Mesothelial cell of epicardium (in vitro differentiated cells): ENCODE measurements around the gene ETS2. TPM values are rescaled to one million over a fixed set of nuclear protein-coding genes. Genes with fewer than 3 reads are reported as not detected.
A peak's percentile ranks its signal among the peaks of the same experiment; 100 is the strongest.

ENCODE experiments used
- DNase-seq, 2 experiments: peaks; one replicate each; pipeline ENCODE4 v3.0.0; 2021; ENCODE audit warnings: low spot score in 2 of 2; ENCODE audit not compliant: unreplicated experiment in 2 of 2
- H3K27ac Mint-ChIP-seq: 2 replicates; pipeline ENCODE4 v1.8.0; 2021; ENCODE audit warnings: mixed read lengths
- H3K27me3 Mint-ChIP-seq: 2 replicates; pipeline ENCODE4 v1.8.0; 2021; ENCODE audit warnings: low read depth, mixed read lengths
- H3K36me3 Mint-ChIP-seq: 2 replicates; pipeline ENCODE4 v1.8.0; 2021; ENCODE audit warnings: mixed read lengths
- H3K4me1 Mint-ChIP-seq: 2 replicates; pipeline ENCODE4 v1.8.0; 2021; ENCODE audit warnings: mixed read lengths
- H3K4me3 Mint-ChIP-seq: 2 replicates; pipeline ENCODE4 v1.8.0; 2021; ENCODE audit warnings: mild to moderate bottlenecking, moderate library complexity, mixed read lengths
- H3K9me3 Mint-ChIP-seq: 2 replicates; pipeline ENCODE4 v1.8.0; 2021; ENCODE audit warnings: mixed read lengths
- total RNA-seq: library from RNA; stranded (reverse); gene quantifications from 3 replicates; pipeline ENCODE4 v1.2.1, GENCODE V29; 2021
- TF ChIP-seq, protein P1 (sequence below): fragments of 200-600 bp; sonication (generic); IDR thresholded peaks from one replicate; pipeline ENCODE4 v1.5.0; 2021; ENCODE audit warnings: antibody characterized with exemption; ENCODE audit not compliant: unreplicated experiment

Gene ETS2
- total RNA-seq, 1 donor from 2014 or later: 30.5 TPM

DNA sequence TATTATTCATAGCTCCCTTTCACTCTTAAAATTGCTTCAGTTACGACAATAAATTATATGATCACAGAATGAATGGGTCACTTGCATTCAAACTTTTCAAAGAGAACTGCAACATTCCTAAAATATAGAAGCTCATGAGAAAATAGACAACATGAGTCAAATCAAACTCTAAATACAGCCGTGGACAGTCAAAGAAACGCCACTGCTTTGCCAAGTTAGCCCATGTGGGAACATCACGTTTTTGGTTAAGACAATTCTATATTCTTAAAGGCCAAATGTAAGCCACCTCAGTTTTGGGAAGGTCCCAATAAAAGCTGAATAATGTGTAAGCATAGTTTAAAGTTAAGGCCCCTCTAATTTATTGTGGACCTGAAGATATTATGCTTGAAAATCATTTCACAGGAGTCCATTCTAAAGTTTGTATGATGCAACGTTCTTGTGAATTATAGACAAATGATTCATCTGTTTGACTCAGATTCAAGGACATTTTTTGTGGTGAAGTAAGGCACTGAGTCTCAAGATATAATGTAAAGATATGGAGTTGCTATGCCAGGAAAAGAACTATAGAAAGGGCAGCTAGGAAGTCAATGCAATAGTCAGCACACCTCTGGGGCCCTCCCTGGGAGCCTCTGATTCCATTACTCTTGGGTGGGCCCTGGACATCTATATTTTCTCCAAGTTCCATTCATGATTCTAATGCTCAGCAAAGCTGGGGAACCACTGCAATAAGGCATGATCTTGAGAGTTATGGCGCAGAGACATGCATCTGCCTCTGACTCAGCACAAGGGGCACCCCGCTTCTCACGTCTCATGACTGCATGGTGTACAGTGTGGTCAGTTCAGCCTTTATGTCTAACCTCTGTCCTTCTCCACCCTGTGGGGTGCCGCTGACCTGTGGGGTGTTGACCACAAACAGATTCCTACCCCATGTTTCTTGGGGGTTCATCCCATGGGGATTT is 33.9 kb downstream of the ETS2 start:
- Mint-ChIP-seq H3K27me3 (no peaks in the 10 kb centered on the region), H3K27ac (no peak overlapping the region), H3K36me3 (no peaks in the 10 kb centered on the region), H3K4me1 (no peaks in the 10 kb centered on the region), H3K4me3 (no peak overlapping the region), H3K9me3 (peaks cover 2% of the 10 kb centered on the region)
- no peak for DNase-seq
- TF ChIP-seq, protein P1, sequence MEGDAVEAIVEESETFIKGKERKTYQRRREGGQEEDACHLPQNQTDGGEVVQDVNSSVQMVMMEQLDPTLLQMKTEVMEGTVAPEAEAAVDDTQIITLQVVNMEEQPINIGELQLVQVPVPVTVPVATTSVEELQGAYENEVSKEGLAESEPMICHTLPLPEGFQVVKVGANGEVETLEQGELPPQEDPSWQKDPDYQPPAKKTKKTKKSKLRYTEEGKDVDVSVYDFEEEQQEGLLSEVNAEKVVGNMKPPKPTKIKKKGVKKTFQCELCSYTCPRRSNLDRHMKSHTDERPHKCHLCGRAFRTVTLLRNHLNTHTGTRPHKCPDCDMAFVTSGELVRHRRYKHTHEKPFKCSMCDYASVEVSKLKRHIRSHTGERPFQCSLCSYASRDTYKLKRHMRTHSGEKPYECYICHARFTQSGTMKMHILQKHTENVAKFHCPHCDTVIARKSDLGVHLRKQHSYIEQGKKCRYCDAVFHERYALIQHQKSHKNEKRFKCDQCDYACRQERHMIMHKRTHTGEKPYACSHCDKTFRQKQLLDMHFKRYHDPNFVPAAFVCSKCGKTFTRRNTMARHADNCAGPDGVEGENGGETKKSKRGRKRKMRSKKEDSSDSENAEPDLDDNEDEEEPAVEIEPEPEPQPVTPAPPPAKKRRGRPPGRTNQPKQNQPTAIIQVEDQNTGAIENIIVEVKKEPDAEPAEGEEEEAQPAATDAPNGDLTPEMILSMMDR: no peak

DNA sequence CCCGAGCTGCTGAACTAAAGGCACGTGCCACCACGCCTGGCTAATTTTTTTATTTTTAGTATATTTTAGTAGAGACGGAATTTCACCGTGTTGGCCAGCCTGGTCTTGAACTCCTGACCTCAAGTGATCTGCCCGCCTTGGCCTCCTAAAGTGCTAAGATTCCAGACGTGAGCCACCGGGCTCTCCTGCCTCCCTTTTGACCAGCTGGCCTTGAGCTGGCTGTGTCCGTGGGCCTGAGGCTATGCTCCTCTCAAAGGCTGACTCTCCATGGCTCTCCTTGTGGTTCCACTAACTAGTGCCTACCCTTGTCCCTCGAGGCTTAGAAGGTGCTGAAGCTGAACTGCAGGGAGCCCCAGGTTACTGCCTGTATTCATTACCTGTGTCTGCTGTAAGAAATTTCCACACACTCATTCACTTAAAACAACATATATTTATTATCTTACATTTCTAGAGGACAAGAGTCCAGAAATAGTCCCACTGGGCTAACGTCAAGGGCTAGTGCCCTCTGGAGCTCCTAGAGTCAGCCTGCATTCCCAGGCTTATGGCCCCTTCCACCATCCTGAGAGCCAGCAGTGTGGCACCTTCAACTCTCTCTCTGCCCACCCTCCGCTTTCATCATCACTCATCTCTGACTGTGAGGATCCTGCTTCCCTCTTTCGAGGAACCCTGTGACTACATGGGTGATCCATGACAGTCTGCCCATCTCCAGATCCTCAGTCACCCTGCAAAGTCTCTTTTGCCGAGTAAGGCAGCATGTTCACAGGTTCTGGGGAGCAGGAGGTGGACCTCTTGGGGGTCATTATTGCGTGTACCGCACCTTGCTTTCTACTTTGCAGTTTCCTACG is 34.9 kb downstream of the ETS2 start:
- no peak overlapping the region for H3K4me3 Mint-ChIP-seq
- H3K4me1 Mint-ChIP-seq: no peaks in the 10 kb centered on the region
- no peak overlapping the region for H3K27ac Mint-ChIP-seq
- TF ChIP-seq, protein P1: no peak
- no peak for DNase-seq
- H3K27me3 Mint-ChIP-seq: no peaks in the 10 kb centered on the region
- H3K9me3 Mint-ChIP-seq: peaks cover 8% of the 10 kb centered on the region
- no peaks in the 10 kb centered on the region for H3K36me3 Mint-ChIP-seq

DNA sequence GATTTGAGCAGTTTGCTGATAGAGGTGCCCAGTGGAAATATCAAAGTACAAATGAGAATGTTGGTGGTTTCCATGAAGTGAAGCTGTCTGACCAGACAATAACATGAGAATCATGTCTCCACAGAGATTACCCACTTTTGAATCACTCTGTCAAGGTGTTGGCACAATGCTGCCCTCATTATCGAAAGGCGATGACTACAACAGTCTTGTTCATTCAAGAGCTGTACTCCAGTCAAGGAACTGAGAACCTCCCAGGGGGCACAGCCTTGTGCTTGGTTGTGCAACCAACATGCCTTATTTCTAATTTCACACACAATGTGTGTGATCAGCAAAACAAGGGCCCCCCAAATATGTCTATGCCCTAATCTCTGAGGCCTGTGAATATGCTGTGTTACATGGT is 35.7 kb downstream of the ETS2 start:
- Mint-ChIP-seq H3K4me1 (no peaks in the 10 kb centered on the region), H3K27me3 (no peaks in the 10 kb centered on the region), H3K9me3 (peaks cover 8% of the 10 kb centered on the region), H3K36me3 (no peaks in the 10 kb centered on the region), H3K27ac (peak overlapping the region; percentile 26), H3K4me3 (no peak overlapping the region)
- TF ChIP-seq, protein P1: no peak
- DNase-seq: no peak

DNA sequence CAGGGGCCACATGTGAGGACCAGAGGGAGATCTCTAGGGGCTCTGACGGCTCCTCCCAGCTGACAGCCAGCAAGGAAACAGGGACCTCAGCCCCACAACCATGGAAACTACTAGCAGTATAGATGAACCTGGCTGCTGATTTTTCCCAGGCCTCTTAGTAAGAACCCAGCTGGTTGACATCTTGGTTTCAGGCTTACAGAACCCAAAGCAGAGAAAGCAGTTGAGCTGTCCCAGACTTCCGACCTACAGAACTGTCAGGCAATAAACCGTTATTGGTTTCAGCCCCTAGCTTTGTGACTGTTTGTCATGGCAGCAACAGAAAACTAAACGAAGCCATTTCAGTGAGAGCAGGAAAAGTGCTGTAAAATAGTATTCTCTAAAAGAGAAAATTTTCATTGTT is 36.4 kb downstream of the ETS2 start:
- Mint-ChIP-seq H3K4me1 (peaks cover 2% of the 10 kb centered on the region), H3K9me3 (peaks cover 8% of the 10 kb centered on the region), H3K36me3 (no peaks in the 10 kb centered on the region), H3K27ac (peak overlapping the region; percentile 26), H3K27me3 (no peaks in the 10 kb centered on the region), H3K4me3 (no peak overlapping the region)
- TF ChIP-seq, protein P1: no peak
- no peak for DNase-seq

DNA sequence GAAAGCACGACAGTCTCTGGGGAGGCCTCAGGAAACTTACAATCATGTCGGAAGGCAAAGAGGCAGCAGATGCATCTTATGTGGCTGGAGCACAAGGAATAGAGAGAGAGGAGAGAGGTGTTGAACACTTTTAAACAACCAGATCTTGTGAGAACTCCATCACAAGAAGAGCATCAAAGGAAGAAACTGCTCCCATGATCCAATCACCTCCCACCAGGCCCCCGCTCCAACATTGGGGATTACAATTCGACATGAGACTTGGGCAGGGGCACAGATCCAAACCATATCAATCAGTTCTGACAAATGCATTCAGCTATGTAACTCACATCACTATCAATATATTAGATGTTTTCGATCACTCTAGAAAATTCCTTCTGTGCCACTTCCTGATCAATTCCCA is 37.6 kb downstream of the ETS2 start:
- H3K27me3 Mint-ChIP-seq: no peaks in the 10 kb centered on the region
- no peak for DNase-seq
- H3K9me3 Mint-ChIP-seq: peaks cover 8% of the 10 kb centered on the region
- TF ChIP-seq, protein P1: no peak
- H3K4me3 Mint-ChIP-seq: no peak overlapping the region
- H3K4me1 Mint-ChIP-seq: peaks cover 14% of the 10 kb centered on the region
- H3K36me3 Mint-ChIP-seq: no peaks in the 10 kb centered on the region
- H3K27ac Mint-ChIP-seq: no peak overlapping the region
